GM18511 (cell line): ENCODE results near the gene TUBGCP2.

Experiments
- ATAC-seq: cut with Tn5 transposase; IDR thresholded peaks from one replicate; pipeline ENCODE4 v1.9.1; 2021; ENCODE audit warnings: mild to moderate bottlenecking, moderate library complexity; ENCODE audit not compliant: unreplicated experiment

TUBGCP2 gene

DNA sequence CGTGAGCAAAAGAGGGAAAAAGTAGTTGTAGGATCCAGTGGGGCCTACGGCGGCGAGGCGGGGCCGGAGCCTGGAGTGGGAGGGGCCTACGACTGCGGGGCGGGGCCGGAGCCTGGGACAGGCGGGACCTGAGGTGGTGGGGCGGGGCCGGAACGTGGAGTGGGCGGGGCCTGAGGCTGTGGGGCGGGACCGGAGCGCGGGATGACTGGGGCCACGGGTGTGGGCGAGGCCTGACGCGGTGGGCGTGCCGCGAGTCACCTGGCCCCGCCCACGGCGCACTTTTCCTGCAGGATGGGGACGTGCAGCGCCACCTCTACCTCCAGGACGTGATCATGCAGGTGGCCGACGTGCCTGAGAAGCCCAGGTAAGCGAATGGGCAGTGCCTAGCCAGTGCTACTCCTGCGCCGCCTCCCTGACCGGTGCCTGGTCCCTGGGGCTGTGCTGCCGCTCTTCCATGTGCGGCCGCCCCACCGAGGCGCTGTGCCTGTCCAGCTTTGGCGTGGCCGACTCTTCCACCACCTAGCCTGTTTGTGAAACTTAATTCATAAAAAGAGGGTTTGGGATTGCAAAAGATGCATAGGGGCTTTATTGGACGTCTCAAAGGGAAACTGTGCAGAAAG, 538 bp upstream of the TUBGCP2 start:
- peak; percentile 73 for ATAC-seq

- ATAC-seq = peak; percentile 59
These were observed 774 bp downstream of the TUBGCP2 start for GRCh38 chr10:133307776-133308420.

- ATAC-seq = no peak
These were observed 1.7 kb downstream of the TUBGCP2 start for GRCh38 chr10:133306941-133307379.

DNA sequence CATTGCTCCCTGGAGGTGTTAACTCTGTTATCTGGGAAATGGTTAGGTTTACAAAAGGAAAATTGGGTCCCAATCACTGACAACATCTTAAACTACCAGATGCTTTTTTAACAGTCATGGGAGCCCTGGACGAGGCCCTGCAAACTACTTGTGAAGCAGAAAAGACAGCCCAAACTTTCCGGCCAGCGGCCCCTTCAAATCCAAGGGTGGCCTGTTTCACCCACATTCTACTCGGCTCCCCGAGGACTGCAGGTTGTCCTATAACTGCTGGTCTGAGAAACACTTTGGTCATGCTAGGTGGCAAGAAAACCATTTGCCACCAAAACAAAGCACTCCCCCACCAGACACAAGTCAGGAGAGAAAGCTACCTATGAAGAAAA, 2.6 kb downstream of the TUBGCP2 start:
- no peak for ATAC-seq

- no peak for ATAC-seq
These were observed 5.5 kb downstream of the TUBGCP2 start for GRCh38 chr10:133303206-133303605.

- no peak for ATAC-seq
These were observed 6.4 kb downstream of the TUBGCP2 start for GRCh38 chr10:133302230-133302629.

DNA sequence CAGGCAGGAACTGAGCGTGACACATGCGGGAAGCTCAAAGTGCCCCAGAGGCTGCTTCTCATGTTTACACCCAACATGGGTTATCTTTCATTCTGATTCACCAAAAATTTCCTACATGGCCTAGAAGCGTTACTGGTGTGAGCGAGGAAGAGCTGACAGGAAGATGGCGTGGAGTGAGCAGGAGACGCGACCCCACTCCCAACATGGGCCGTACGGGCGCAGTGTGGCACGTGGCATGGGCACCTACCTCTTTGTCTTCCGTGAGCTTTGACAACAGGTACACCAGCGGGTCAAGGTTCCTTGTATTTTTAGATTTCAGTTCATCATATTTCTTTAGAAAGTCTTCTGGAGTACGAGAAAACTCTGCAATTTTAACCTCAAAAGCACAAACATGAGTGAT, 8.9 kb downstream of the TUBGCP2 start:
- ATAC-seq = no peak

- no peak for ATAC-seq
These were observed 9.4 kb downstream of the TUBGCP2 start for GRCh38 chr10:133299224-133299623.

DNA sequence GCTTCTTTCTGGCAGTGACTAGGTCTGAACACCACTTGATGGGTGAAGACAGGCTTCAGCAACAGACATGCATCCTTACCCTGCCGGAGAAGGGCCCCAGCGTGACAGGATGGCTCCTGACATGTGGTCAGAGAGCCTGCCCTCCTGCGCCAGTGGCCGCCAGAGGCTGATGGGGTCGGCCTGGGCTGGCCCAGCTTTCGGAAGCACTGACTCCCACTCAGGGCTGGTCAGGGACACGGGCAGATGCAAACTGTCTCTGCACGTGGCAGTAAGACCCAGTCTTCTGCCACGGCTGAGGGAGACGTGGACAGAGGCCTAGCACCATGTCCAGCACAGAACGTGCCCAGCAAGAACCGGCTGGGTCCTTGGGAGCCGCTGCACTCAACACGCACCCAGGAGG, 10.2 kb downstream of the TUBGCP2 start:
- ATAC-seq = no peak

GRCh38 chr10:133297504-133297903, 11.2 kb downstream of the TUBGCP2 start:
- no peak for ATAC-seq

DNA sequence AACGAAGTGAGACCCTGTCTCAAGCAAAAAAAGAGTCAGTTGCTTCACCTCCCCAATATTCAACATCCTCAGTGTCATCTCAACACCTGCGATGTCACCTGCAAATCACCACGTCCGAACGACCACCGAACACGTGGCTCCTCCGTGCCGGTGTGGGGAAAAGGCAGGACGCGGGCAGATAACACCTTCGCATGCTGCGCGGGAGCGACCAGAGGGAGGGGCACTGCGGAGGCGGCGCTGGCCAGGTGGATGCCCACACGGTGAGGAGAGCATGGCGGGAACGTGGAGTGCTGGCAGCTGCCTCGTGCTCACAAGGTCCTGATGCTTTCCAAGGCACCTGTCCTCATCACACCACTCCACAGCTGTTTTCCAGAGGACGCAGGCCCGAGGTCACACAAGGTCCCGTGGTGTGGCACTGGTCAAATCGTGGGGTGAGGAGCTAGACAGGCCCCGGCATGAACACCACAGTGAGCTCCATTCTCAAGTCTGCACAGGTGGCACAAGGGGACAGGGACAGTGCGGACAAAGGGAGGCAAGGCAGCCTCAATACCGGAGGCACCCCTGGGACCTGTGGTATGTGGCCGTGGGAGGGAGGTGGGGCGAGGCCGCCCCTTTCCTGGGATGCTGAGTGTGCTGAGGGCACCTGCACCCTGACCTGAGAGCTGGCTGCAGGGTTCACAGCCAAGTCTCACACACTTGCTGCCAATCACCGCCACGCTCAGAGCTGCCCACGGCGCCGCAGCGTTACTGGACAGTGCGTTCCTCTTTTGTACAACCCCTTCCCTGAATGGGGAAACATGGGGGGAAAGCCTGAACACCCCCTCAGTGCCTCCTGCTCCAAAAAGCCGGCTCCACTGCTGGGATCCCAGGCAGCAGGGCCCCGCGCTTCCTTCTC, 13.0 kb downstream of the TUBGCP2 start:
- ATAC-seq = no peak

GRCh38 chr10:133294189-133294588, 14.5 kb downstream of the TUBGCP2 start:
- no peak for ATAC-seq

GRCh38 chr10:133293810-133294119, 14.9 kb downstream of the TUBGCP2 start:
- no peak for ATAC-seq

GRCh38 chr10:133292919-133293809, 15.5 kb downstream of the TUBGCP2 start:
- ATAC-seq = no peak

GRCh38 chr10:133289761-133290160, 18.9 kb downstream of the TUBGCP2 start:
- ATAC-seq = no peak

DNA sequence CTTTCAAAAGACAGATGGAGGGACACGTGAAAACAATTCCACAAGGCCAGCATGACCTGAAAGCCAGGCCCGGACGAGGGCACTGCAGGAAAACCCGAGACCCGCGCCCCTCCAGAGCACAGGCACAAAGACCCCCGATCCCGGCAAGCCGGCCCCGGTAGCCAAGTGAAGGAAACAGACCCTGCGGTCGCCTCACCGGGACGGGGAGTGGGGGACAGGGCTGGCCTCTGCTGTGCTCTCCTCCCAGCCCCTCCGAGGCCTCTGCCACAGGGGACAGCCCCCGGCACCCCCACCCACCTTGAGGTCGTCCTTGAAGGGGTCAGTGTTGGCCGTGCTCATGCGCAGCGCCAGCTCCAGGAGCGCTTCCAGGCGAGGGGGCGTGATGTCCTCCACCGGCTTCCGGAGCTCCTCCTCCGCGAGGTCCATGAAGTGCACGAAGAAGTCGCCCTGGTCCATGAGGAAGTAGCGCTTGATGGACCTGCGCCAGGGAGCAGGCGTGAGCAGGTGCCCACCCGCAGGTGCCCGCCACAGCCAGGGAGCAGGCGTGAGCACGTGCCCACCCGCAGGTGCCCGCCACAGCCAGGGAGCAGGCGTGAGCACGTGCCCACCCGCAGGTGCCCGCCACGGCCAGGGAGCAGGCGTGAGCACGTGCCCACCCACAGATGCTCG, 20.7 kb downstream of the TUBGCP2 start:
- no peak for ATAC-seq

- no peak for ATAC-seq
These were observed 22.3 kb downstream of the TUBGCP2 start for GRCh38 chr10:133286366-133286765.

- no peak for ATAC-seq
These were observed 23.5 kb downstream of the TUBGCP2 start for GRCh38 chr10:133285217-133285616.

- no peak for ATAC-seq
These were observed 24.7 kb downstream of the TUBGCP2 start for GRCh38 chr10:133283931-133284330.

- no peak for ATAC-seq
These were observed 25.8 kb downstream of the TUBGCP2 start for GRCh38 chr10:133282846-133283390.
